DND-41 (cell line): Measurements from ENCODE around the gene MPHOSPH8.

ENCODE experiments used
- EZH2 ChIP-seq: IDR thresholded peaks from 3 replicates; pipeline ENCODE4 v1.6.1; 2012; ENCODE audit warnings: borderline replicate concordance, low read depth, mild to moderate bottlenecking, moderate library complexity, low read length, inconsistent platforms; ENCODE audit not compliant: severe bottlenecking
- TF ChIP-seq, protein P1 (sequence below): IDR thresholded peaks from 2 replicates; pipeline ENCODE4 v1.5.1; 2012; ENCODE audit warnings: borderline replicate concordance, low read length, moderate library complexity, mild to moderate bottlenecking; ENCODE audit not compliant: poor library complexity, severe bottlenecking; ENCODE audit errors: extremely low read depth

DNA sequence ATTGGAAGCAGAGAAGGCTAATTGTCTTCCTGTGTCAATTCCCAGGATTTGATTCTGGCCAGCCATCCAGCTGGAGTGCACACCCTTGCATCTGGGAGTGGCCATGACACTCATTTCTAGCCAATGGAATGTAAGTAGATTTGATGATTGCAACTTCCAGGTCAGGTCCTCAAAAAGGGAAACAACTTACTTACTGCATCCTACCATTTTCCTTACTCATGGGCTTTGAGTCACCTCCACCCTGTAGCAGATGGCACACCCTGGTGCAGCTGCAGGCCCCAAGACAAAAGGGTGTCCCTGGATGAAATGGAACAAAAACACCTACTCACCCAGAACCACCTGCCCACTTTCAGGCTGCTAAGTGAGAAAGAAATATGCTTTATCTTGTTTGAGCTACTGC is 27.3 kb upstream of the MPHOSPH8 start:
- TF ChIP-seq EZH2, result no peak
- TF ChIP-seq, protein P1, sequence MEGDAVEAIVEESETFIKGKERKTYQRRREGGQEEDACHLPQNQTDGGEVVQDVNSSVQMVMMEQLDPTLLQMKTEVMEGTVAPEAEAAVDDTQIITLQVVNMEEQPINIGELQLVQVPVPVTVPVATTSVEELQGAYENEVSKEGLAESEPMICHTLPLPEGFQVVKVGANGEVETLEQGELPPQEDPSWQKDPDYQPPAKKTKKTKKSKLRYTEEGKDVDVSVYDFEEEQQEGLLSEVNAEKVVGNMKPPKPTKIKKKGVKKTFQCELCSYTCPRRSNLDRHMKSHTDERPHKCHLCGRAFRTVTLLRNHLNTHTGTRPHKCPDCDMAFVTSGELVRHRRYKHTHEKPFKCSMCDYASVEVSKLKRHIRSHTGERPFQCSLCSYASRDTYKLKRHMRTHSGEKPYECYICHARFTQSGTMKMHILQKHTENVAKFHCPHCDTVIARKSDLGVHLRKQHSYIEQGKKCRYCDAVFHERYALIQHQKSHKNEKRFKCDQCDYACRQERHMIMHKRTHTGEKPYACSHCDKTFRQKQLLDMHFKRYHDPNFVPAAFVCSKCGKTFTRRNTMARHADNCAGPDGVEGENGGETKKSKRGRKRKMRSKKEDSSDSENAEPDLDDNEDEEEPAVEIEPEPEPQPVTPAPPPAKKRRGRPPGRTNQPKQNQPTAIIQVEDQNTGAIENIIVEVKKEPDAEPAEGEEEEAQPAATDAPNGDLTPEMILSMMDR, result no peak
